HL-60 (cell line): Measurements from ENCODE around the gene CELA2B.

ENCODE experiments used
- DNase-seq, 2 experiments: peaks; one replicate each; pipeline ENCODE4 v3.0.0-alpha.2; 2010 to 2020; ENCODE audit warnings: low read depth in 1 of 2, low spot score in 1 of 2
- H3K27ac ChIP-seq: fragments of 250-450 bp; sonication (Bioruptor Pico); replicated peaks from 2 replicates; pipeline ENCODE4 v1.5.1; 2020; ENCODE audit warnings: mild to moderate bottlenecking, moderate library complexity
- H3K27me3 ChIP-seq: fragments of 250-450 bp; sonication (Bioruptor Pico); 2 replicates; pipeline ENCODE4 v1.5.1; 2021; ENCODE audit warnings: mild to moderate bottlenecking, moderate library complexity; ENCODE audit not compliant: insufficient read depth, poor library complexity, severe bottlenecking
- H3K4me3 ChIP-seq: replicated peaks from 2 replicates; pipeline ENCODE4 v1.5.1; 2011; ENCODE audit warnings: mild to moderate bottlenecking, control low read depth, low read length; ENCODE audit not compliant: insufficient read depth
- GABPA ChIP-seq: IDR thresholded peaks from 2 replicates; pipeline ENCODE4 v1.6.1; 2012; ENCODE audit warnings: low read depth
- POLR2AphosphoS5 ChIP-seq: IDR thresholded peaks from 2 replicates; pipeline ENCODE4 v1.6.1; 2012; ENCODE audit warnings: low read depth
- SPI1 ChIP-seq: IDR thresholded peaks from 2 replicates; pipeline ENCODE4 v1.6.1; 2012; ENCODE audit warnings: low read depth, mild to moderate bottlenecking, borderline replicate concordance
- TF ChIP-seq, protein P1 (sequence below): IDR thresholded peaks from 2 replicates; pipeline ENCODE4 v1.6.1; 2012; ENCODE audit warnings: low read depth; ENCODE audit not compliant: insufficient replicate concordance
- TF ChIP-seq, protein P2 (sequence below): IDR thresholded peaks from one replicate; pipeline ENCODE4 v1.5.1; 2011; ENCODE audit warnings: low read length, control low read depth, inconsistent platforms; ENCODE audit not compliant: insufficient read depth

CELA2B gene

DNA sequence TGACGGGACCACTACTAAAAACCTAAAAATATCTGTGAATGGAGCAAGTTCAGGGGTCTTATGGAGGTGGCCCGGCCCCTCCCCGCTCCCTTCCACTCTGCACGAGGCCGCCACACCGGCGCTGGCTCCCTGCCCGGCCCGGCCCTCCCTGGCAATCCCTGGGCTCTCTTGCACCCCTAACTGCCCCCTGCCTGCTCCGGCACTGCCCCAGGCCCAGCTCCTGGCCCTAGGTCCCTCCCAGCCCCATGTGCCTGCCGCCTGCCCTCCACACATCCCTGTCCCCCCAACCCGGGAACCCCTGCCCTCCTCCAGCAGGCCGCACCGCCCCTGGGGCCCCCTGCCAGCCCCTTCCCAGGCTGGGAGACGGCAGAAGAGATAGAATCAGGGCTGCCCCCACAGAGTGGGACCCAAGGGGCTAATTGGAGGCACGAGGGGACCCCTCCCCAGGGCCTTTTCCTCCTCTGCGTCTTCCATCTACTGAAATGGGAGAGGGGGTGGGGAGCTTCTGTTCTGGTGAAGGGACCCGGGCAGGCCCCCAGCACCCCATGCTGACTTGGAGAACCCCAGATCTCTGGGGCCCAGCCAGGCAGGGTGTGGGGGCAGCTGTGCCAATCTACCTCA, 47.0 kb upstream of the CELA2B start:
- Histone ChIP-seq H3K4me3 (no peak overlapping the region), H3K27ac (no peak overlapping the region), H3K27me3 (no peaks in the 10 kb centered on the region)
- DNase-seq: no peak
- TF ChIP-seq GABPA: no peak
- no peak for TF ChIP-seq SPI1
- TF ChIP-seq, protein P1, sequence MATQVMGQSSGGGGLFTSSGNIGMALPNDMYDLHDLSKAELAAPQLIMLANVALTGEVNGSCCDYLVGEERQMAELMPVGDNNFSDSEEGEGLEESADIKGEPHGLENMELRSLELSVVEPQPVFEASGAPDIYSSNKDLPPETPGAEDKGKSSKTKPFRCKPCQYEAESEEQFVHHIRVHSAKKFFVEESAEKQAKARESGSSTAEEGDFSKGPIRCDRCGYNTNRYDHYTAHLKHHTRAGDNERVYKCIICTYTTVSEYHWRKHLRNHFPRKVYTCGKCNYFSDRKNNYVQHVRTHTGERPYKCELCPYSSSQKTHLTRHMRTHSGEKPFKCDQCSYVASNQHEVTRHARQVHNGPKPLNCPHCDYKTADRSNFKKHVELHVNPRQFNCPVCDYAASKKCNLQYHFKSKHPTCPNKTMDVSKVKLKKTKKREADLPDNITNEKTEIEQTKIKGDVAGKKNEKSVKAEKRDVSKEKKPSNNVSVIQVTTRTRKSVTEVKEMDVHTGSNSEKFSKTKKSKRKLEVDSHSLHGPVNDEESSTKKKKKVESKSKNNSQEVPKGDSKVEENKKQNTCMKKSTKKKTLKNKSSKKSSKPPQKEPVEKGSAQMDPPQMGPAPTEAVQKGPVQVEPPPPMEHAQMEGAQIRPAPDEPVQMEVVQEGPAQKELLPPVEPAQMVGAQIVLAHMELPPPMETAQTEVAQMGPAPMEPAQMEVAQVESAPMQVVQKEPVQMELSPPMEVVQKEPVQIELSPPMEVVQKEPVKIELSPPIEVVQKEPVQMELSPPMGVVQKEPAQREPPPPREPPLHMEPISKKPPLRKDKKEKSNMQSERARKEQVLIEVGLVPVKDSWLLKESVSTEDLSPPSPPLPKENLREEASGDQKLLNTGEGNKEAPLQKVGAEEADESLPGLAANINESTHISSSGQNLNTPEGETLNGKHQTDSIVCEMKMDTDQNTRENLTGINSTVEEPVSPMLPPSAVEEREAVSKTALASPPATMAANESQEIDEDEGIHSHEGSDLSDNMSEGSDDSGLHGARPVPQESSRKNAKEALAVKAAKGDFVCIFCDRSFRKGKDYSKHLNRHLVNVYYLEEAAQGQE: no peak
- no peak for TF ChIP-seq POLR2AphosphoS5
- TF ChIP-seq, protein P2, sequence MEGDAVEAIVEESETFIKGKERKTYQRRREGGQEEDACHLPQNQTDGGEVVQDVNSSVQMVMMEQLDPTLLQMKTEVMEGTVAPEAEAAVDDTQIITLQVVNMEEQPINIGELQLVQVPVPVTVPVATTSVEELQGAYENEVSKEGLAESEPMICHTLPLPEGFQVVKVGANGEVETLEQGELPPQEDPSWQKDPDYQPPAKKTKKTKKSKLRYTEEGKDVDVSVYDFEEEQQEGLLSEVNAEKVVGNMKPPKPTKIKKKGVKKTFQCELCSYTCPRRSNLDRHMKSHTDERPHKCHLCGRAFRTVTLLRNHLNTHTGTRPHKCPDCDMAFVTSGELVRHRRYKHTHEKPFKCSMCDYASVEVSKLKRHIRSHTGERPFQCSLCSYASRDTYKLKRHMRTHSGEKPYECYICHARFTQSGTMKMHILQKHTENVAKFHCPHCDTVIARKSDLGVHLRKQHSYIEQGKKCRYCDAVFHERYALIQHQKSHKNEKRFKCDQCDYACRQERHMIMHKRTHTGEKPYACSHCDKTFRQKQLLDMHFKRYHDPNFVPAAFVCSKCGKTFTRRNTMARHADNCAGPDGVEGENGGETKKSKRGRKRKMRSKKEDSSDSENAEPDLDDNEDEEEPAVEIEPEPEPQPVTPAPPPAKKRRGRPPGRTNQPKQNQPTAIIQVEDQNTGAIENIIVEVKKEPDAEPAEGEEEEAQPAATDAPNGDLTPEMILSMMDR: no peak

DNA sequence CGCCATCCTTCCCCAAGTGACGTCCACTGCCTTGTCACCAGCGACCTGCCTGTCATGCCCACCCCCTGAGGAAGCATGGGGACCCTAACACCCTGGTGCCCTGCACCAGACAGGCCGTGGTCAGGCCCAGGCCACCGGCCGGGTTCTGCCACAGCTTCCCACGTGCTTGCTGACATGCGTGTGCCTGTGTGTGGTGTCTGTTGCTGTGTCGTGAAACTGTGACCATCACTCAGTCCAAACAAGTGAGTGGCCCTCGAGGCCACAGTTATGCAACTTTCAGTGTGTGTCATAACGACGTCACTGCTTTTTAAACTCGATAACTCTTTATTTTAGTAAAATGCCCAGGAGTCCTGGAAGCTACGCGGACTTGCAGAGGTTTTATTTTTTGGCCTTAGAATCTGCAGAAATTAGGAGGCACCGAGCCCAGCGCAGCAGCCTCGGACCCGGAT, 46.2 kb upstream of the CELA2B start:
- Histone ChIP-seq H3K4me3 (no peak overlapping the region), H3K27me3 (no peaks in the 10 kb centered on the region), H3K27ac (no peak overlapping the region)
- peak; percentile 43; the same call in 1 of the 2 replicates for TF ChIP-seq POLR2AphosphoS5
- TF ChIP-seq, protein P2: no peak
- no peak for DNase-seq

DNA sequence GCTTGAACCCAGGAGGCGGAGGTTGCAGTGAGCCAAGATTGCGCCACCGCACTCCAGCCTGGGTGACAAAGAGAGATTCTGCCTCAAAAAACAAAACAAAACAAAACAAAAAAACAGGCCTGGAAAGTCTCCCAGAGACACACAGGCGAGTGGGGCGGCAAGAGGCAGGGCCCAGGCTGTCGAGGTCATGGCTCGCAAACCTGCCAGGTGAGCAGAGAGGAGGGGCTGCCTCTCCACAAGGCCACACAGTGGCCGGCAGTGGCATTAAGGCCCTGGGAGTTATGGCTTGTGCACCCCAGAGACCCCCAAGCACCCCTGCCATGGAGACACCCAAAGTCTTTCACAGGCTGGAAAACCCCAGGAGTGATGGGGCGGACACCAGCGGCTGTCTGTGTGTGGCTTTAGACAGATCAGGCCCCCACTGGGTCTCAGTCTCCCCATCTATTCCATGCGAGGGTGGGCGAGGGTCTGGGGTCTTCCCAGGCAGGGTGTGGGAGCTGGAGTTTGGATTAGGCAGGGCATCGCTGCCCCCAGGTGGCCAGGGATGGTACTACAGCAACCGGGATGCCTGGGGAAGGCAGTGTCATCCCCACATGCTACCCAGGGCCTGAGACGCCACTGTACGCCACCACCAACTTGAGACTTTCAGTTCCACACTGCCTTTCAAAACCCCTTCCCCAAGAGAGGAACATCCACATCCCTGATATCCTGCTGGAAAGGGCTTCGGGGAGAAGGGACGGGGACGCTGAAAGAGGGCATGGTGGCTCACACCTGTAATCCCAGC, 44.9 kb upstream of the CELA2B start:
- Histone ChIP-seq H3K27ac (no peak overlapping the region), H3K27me3 (no peaks in the 10 kb centered on the region), H3K4me3 (no peak overlapping the region)
- DNase-seq: peak in 1 of 2 experiments; percentile 60
- TF ChIP-seq GABPA: no peak
- TF ChIP-seq, protein P2: peak; percentile 88
- TF ChIP-seq POLR2AphosphoS5: peak; percentile 59; the same call in 1 of the 2 replicates

DNA sequence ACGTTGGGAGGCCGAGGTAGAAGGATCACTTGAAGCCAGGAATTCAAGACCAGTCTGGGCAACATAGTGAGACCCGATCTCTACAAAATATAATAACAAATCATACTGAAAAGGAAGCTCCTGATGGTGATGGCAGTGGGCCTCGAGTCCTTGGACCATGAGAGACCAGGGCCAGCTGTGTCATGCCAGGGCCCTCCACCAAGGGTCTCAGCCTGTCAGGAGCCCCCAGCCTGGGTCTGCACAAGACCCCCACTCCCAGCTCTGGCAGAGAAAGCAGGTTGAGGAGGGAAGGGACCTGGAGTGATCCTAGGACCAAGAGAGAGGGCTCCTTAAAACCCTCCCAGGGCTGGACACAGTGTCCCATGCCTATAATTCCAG, 44.3 kb upstream of the CELA2B start:
- no peak overlapping the region for H3K27ac ChIP-seq
- TF ChIP-seq SPI1 (no peak), POLR2AphosphoS5 (no peak; the same call in 1 of the 2 replicates), GABPA (no peak)
- TF ChIP-seq, protein P2: no peak
- TF ChIP-seq, protein P1: no peak

More for the DNA sequence above, 44.3 kb upstream of the CELA2B start:
- no peak for DNase-seq
- Histone ChIP-seq H3K27me3 (no peaks in the 10 kb centered on the region), H3K4me3 (no peak overlapping the region)
